A204.1 (cell line): ENCODE data around the gene ZNF10.

Experiments
- FAIRE-seq: peaks from 2 replicates; lab custom pipeline; 2012; peaks lifted over from hg19 to GRCh38; lab: Jason Lieb, UNC

The ZNF10 gene

DNA sequence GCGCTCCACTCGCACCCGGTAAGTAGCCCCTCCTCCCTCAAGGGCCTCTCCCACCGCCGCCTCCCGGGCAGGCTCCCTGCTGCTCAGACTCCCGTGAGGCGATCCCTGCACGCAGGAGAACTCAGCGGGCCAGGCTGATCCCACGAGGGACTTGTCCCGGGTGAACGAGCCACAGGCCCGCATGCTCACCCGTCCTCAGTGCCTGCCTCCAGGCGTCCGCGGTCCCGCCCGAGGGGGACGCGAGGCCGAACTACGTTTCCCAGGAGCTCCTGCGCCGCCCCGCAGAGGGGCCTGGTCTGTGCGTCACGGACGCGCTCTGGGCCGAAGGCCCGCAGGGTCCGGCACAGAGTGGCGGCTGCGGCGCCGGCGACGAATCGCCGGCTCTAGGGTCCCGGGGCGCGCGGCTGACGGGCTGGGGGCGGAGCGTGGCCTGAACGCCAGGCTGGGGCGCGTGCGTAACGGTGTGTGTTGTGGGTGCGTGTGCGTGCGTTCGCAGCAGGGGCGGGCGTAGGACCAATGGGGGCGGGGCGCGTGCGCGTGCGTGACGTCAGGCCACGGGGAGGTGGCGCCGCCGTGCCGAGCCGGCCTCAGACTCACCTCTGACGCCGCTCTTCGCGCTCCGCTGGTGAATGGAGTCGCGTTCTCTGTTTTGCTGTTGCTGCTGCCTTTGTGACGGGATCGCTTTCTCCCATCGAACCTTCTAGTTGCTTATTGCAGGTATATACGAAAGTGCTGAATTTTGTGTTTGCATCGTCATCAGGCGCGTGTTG lies at the start of gene ZNF10, which contains the start of gene ZNF891:
Gene ZNF10 (plus strand): TSS at position 590 of the 770 bp plus-strand sequence. CDS start 13,866 bp downstream, outside the sequence.
Gene ZNF891 (minus strand): TSS at position 237 of the 770 bp plus-strand sequence. CDS start 8,356 bp downstream, outside the sequence.
- FAIRE-seq, result no peak

DNA sequence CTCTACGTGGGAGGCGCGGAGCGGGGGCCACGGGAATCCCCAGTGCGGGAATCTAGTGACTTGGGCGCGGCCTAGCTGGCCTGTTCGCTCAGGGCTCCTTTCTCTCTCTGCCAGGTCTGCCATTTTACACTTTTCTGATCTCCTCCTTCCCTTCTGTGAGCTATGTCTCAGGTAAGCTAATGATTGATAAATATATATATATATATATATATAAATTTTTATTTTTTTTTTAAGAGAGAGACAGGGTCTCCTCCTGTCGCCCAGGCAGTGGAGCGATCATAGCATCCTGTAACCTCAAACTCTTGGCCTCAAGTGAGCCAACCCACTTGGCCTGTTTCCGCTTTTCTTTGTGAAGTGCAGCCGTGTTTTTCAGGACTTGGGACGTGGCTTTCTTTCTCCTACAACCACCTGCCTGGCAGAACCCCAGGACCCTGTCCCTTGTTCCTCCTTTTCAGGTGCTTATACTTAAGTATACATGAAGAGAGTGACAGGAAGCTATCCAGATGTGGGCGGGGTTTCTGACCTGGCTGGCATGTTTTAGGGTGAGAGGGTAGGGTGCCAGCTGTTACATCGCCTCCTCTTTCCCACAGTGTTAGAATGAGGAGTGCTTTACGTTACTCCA lies 49.2 kb upstream of the ZNF10 start:
- no peak for FAIRE-seq

DNA sequence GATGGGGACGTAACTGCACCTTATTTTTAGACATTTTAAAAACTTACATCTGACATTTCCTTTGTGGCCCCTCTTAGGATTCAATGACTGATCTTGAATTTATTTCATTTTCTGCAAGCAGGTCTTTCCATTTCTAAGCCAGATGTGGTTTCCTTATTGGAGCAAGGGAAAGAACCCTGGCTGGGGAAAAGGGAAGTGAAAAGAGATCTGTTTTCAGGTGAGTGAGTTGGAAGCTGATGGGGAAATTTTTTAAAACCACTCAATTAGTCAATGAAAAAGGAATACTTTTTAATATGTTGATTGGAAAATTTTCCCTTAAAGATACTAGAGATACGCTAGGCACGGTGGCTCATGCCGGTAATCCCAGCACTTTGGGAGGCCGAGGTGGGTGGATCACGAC lies 47.1 kb upstream of the ZNF10 start:
- FAIRE-seq, result no peak

DNA sequence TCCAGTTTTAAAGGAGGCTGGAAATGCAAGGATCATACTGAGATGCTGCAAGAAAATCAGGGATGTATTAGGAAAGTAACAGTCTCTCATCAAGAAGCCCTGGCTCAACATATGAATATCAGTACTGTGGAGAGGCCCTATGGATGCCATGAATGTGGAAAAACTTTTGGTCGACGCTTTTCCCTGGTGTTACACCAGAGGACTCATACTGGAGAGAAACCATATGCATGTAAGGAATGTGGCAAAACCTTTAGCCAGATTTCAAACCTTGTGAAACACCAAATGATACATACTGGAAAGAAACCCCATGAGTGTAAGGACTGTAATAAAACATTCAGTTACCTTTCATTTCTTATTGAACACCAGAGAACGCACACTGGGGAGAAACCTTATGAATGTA lies 24.8 kb upstream of the ZNF10 start:
- FAIRE-seq, result no peak

DNA sequence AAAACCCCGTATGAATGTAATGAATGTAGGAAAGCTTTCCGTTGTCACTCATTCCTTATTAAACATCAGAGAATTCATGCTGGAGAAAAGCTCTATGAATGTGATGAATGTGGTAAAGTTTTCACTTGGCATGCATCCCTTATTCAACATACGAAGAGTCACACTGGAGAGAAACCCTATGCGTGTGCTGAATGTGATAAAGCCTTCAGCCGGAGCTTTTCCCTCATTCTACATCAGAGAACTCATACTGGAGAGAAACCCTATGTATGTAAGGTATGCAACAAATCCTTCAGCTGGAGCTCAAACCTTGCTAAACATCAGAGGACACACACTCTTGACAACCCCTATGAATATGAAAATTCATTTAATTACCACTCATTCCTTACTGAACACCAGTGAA lies 24.2 kb upstream of the ZNF10 start:
- no peak for FAIRE-seq

DNA sequence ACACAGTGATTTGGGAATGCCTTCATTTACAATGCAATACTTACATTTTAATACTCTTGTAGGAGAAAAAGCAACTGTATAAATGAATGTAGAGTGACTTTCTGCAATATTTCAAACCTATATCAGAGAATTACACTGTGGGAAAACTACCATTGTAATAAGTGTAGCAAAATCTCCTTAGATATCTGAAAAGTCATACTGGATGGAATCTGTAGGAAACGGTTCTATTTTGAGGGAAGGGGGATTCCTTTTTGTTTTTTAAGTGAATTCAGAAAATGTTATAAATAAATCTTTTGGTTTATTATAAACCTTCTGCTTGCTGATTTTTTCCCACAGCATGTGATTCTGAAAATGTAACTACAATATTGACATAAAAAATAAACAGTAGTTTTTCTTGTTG lies 23.3 kb upstream of the ZNF10 start:
- FAIRE-seq, result no peak

DNA sequence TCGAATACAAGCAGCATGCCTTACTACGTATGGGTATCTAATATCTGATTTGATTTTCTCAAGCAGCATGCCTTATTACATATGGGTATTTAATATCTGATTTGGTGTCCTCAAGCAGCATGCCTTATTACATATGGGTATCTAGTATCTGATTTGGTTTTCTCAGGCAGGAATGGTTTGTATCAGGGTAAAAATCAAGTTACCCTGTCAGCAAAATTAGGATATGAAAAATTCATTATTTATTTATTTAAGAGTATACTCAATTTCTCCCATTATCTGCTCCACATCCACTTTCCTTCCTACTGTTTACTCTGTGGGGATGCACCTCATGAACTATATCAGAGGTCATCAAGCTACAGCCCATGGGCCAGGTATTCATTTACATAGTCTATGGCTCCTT lies 22.3 kb upstream of the ZNF10 start:
- FAIRE-seq, result no peak

DNA sequence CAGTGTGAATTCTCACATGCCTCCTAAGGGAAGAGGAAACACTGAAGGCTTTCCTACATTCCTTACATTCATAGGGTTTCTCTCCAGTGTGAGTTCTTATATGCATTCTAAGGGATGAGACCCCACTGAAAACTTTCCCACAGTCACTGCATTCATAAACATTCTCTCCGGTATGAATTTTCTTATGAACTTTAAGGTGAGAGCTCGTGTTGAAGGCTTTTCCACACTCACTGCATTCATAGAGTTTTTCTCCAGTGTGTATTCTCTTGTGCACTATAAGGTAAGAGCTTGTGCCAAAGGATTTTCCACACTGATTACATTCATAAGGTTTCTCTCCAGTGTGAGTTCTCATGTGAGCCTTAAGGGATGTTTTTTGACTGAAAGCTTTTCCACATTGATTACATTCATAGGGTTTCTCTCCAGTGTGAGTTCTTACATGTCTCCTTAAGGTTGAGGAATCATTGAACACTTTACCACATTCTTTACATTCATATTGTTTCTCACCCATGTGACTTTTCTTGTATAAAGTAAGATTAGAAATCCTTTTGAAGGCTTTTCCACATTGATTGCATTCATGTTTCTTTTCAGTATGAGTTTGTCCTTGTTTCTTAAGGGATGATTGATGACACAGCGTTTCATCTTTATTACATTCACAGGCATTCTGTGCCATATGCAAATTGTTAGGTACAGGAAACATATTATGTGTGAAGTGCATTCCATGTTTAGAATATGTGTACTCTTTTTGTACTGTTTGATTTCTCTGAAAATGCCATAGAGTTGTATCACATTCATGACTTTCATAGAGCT lies 9.8 kb upstream of the ZNF10 start:
- FAIRE-seq, result no peak

DNA sequence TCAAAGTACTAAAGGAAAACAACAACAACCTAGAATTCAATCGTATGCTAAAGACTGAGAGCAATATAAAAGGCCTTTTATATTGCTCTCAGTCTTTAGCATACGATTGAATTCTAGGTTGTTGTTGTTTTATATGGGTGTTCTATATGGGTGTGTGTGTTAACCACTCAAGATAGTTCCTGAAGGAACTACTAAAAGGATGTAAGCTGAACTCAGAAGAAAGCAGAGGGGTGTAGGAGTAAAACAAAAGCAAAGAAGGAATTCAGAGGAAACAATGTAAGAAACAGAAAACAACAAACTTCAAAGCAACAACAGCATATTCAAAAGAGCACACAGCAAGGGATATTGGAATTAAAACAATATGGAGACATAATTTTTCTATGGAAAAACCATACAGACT lies 5.8 kb upstream of the ZNF10 start:
- FAIRE-seq, result no peak

DNA sequence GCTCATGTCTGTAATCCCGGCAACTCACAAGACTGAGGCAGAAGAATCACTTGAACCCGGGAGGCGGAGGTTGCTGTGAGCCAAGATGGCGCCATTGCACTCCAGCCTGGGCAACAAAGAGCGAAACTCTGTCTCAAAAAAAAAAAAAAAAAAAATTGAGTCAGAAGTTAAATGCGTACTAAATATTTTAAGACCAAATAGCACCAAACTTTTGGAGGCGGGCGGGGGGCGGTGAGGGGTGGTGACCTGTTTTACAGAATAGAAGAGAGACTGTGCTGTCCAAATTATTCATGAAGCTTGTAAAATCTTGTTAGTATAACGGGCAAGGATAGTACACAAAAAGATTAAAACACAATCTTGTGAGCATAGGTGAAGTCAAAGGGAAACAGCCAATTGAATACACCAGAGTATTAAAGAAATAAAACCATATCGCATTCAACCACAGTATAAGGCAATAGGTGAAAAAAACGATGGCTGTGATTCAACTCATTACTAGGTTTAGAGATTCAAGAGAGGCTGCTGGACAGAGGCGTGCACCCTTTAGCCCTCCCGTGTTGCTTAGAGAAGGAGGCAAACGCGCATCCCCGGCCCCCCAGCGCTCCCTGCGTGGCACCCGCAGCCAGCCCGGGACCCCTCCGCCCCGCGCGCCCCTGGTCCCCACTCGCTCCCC lies 924 bp upstream of the ZNF10 start:
- FAIRE-seq, result no peak

DNA sequence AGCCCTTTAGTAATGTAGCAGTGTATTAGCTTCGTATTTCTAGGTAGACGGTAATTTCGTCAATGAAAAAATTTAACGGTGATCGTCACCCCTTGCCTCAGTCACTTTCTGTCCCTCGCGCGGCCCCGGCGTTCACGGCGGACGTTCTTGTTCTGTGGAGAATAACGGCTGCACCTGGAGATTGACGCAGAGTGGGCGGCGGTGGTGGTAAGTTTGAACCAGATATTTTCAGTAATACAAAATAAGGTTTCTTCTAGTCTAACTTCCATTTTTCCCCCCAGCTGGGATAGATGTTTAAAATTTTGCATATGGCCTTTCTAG lies 341 bp downstream of the ZNF10 start:
- FAIRE-seq, result no peak

DNA sequence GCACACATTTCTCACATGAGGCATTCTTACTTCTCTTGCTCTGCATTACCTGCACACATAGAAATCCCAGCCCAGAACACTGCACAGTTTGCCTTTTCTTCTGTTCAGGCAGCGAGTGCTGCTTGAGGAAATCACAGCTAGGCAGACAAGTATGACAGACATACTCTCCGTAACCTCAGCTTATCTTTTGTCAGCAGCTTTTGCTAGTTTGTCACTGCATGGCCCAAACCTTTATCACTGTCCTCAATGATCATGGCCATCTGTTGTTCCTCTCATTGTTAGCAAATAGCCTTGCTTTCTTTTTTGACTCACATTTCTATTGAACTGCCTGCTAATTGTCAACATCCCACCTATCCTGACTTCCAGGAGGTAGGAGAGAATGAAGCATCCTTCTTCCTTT lies 5.3 kb downstream of the ZNF10 start:
- FAIRE-seq, result no peak

DNA sequence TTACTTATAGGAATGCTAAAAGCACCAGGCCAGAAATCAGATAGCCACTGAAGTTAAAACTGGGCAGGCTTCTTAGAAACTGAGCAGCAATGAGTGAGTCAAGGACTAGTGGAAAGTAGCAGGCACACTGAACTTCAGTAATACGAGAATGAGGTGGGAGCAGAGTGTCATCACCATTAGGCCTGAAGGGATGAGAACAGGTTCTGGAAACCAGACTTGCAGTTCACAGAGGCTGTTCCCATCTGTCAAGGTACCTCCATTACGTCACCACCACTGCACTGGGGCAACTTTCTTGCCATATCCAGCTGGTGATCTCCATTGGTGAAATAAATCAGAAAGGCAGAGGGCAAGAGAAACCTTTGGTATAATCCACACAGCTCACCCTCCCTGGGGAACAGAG lies 15.6 kb downstream of the ZNF10 start:
- no peak for FAIRE-seq

DNA sequence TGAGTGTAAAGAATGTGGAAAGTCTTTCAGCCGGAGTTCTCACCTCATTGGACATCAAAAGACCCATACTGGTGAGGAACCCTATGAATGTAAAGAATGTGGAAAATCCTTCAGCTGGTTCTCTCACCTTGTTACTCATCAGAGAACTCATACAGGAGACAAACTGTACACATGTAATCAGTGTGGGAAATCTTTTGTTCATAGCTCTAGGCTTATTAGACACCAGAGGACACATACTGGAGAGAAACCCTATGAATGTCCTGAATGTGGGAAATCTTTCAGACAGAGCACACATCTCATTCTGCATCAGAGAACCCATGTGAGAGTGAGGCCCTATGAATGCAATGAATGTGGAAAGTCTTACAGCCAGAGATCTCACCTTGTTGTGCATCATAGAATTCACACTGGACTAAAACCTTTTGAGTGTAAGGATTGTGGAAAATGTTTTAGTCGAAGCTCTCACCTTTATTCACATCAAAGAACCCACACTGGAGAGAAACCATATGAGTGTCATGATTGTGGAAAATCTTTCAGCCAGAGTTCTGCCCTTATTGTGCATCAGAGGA lies 25.8 kb downstream of the ZNF10 start:
- no peak for FAIRE-seq

DNA sequence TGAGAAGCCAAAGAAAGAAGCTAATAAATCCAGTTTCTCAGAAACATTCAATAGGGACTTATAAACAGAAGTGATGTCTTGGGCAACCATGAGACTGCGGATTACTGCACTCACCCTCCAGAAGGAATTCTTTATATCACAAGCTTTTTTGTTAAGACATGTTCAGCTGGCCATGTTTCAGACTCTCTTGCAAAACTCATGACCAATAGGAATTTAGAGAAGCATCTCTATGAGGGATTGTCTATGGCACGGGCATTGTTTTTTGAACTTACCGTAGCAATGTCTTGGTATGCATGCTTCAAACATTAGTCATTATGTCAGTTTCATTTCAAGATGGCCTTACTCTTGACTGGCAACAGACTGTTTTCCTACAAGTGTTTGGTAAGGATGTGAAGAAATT lies 35.3 kb downstream of the ZNF10 start:
- no peak for FAIRE-seq

DNA sequence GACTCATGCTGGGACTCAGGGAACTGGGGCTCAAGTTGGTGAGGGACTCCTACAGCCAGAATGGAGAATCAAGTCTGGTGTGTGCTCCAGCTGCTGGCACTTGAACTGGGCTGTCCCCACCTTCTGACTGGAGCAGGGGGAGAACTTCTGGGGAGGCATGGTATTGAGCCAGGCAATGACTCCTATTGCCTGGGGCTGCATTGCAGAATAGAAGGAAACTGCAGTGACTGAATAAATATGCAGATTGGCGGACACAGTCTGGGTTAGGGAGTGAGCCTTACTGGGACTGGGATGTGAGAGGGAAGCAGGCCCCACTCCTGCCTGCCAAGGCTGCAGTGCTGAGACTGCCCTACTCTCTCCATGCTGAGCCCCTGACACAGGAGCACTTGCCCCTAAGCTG lies 42.1 kb downstream of the ZNF10 start:
- no peak for FAIRE-seq

DNA sequence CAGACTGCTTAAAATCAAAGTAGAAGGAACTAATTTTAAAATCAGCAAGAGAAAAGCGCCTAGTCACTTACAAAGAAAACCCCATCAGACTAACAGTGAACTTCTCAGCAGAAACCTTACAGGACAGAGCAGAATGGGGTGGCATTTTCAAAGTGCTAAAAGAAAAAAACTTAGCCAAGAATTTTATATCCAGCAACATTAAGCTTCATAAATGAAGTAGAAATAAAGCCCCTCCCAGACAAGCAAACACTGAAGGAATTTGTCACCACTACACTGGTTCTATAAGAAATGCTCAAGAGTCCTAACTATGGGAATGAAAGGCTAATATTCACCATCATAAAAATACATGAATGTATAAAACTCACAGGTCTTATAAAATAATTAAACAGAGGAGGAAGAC lies 44.5 kb downstream of the ZNF10 start:
- no peak for FAIRE-seq

DNA sequence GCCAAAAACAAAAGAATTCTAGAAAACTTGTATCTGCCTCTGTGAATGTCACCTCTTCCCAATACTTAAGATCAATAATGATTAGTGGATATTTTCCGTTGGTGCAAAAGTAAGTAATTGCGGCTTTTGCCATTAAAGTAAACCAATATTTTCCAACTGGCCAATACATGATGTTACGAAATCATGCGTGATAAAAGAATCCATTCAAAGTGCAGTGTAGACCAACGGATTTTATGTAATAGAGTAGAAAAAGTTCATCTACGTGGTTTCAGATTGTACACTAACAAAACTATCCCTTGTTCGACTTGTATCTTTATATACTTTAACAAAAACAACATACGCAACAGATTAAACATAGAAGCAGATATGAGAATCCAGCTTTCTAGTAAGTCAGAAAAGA lies 50.2 kb downstream of the ZNF10 start:
- peak; percentile 6 for FAIRE-seq

DNA sequence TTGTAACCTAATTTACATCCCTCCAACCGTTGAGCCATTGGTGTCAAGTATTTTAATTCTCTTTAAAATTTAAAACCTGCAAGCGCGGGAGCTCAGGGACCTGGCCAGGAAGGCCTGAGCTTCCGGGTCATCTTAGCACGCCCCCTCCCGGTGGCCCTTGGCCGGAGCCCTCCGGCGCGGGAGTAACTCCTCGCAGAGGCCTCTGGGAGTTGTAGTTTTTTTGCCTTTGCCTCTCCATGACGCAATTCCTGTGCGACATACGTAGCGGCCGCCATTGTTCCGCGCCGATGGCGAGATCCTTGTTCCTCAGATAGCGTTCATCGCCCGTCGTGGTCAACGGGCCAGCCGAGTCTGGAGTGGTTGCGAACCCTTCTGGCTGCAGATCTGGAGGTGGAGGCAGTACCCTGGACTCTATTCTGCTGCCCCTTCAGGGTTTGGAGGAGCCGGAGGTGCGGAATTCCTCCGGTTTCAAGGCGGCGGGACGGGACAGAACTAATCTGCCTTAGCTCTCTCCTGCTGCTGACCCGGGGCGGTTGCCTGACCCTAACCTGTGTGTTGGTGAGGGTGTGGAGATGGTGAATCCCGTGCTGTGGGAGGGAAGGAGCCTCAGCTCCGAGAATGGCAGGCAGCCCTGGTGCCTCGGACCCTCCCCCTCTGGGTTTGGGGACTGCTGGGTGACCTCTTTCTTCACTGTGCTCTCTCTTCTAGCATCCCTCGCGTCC lies 51.0 kb downstream of the ZNF10 start, which contains the start of gene ZNF268:
Gene ZNF268 (plus strand): TSS at position 258 of the 722 bp plus-strand sequence. CDS start 503 bp downstream, outside the sequence.
- FAIRE-seq, result peak; percentile 43

DNA sequence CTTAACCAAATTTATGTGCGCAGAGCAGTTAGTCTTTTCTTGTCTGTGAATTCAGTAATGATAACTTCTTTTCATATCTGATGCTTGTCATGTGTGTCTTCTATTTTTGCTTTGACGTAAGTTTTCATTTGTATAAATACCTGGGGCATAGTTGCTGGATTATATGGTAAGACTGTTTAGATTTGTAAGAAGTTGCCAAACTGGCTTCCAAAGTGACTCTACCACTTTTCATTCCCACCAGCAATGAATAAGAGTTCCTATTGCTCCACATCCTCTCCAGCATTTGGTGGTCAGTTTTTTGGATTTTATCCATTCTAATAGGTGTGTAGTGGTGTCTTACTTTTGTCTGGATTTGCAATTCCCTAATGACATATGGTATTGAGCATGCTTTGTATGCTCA lies 59.7 kb downstream of the ZNF10 start:
- FAIRE-seq, result no peak

DNA sequence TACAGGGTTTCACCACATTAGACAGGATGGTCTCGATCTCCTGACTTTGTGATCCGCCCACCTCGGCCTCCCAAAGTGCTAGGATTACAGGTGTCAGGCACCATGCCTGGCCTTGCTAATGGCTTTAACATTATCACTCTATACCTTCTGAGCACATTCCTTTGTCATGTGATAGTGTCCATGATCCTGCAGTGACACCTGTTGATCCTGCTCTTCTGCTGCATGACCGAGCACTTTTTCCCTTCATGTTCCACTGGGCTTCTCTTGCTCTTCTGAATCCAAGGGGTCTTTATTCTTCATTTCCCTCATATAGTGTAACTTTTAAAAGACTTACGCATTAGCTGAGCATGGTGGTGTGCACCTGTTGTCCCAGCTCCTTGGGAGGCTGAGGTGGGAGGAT lies 62.4 kb downstream of the ZNF10 start:
- no peak for FAIRE-seq

DNA sequence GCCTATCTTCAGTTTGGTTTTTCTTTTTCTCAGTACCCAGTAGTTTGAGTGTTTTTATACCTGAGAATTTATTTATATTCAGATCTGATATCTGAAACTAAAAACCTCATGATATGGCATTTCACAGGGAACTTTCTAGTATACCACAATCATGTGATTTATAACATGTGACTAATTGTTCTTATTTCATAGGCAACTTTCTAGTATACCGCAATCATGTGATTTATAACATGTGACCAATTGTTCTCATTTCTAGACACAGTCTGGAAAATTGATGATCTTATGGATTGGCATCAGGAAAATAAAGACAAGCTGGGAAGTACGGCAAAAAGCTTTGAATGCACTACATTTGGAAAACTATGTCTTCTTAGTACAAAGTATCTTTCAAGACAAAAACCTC lies 71.5 kb downstream of the ZNF10 start:
- no peak for FAIRE-seq
